ENCODE data around the gene GMPR.

- TF ChIP-seq POLR2A (IDR thresholded peaks at IDR 0.05; ENCODE audit: low read depth, low read length) = no peak
- TF ChIP-seq POLR2AphosphoS5 (IDR thresholded peaks at IDR 0.05; ENCODE audit: low read depth, low read length) = no peak
- TF ChIP-seq TAF1 (IDR thresholded peaks at IDR 0.05; ENCODE audit: borderline replicate concordance, low read depth, low read length) = no peak
Observed at GRCh38 chr6:16264785-16265184, 26.4 kb downstream of the GMPR start.

Data from GM12892 (cell line).